ENCODE measurements around the gene PLA2G6.
A peak's percentile ranks its signal among the peaks of the same experiment; 100 is the strongest.

PLA2G6 gene

DNA sequence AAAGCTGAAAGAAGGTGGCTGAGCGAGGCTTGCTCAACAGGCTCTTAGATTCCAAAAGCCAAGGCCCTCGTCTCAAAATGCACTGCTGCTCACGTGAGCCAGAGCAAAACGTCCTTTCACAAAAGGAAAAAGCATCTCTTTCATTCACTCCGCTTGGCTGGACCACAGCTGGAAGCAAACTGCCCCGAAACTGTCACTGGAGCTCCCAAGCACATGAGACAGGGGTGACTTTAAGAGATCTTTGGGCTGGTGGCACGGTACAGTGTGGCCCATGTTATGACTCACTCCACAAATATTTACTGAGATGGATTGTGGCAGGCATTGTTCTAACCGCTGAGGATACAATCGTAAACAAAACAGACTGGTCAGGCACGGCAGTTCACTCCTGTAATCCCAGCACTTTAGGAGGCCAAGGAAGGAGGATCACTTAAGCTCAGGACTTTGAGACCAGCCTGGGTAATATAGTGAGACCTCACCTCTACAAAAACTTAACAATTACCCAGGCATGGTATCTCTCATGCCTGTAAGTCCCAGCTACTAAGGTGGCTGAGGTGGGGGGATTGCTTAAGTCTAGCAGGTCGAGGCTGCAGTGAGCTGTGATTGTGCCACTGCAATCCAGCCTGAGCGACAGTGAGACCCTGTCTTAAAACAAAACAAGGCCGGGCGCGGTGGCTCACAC lies 3.6 kb downstream of the PLA2G6 start (continued):
- TF ChIP-seq, protein P1, sequence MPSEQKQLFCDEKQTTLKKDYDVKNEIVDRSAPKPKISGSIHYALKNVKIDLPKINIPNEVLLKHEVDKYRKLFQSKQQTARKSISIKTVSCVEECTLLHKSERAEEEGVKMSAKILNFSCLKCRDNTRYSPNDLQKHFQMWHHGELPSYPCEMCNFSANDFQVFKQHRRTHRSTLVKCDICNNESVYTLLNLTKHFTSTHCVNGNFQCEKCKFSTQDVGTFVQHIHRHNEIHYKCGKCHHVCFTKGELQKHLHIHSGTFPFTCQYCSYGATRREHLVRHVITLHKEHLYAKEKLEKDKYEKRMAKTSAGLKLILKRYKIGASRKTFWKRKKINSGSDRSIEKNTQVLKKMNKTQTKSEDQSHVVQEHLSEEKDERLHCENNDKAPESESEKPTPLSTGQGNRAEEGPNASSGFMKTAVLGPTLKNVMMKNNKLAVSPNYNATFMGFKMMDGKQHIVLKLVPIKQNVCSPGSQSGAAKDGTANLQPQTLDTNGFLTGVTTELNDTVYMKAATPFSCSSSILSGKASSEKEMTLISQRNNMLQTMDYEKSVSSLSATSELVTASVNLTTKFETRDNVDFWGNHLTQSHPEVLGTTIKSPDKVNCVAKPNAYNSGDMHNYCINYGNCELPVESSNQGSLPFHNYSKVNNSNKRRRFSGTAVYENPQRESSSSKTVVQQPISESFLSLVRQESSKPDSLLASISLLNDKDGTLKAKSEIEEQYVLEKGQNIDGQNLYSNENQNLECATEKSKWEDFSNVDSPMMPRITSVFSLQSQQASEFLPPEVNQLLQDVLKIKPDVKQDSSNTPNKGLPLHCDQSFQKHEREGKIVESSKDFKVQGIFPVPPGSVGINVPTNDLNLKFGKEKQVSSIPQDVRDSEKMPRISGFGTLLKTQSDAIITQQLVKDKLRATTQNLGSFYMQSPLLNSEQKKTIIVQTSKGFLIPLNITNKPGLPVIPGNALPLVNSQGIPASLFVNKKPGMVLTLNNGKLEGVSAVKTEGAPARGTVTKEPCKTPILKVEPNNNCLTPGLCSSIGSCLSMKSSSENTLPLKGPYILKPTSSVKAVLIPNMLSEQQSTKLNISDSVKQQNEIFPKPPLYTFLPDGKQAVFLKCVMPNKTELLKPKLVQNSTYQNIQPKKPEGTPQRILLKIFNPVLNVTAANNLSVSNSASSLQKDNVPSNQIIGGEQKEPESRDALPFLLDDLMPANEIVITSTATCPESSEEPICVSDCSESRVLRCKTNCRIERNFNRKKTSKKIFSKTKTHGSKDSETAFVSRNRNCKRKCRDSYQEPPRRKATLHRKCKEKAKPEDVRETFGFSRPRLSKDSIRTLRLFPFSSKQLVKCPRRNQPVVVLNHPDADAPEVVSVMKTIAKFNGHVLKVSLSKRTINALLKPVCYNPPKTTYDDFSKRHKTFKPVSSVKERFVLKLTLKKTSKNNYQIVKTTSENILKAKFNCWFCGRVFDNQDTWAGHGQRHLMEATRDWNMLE (tag by site-specific recombination; conservative IDR thresholded peaks at IDR 0.05; ENCODE audit: low read depth) = 0 out of 2 replicates have a peak, but pooled peaks have one; percentile 28
- TF ChIP-seq ZNF660 (tag by site-specific recombination; IDR thresholded peaks at IDR 0.05) = no peak
- TF ChIP-seq, protein P2, sequence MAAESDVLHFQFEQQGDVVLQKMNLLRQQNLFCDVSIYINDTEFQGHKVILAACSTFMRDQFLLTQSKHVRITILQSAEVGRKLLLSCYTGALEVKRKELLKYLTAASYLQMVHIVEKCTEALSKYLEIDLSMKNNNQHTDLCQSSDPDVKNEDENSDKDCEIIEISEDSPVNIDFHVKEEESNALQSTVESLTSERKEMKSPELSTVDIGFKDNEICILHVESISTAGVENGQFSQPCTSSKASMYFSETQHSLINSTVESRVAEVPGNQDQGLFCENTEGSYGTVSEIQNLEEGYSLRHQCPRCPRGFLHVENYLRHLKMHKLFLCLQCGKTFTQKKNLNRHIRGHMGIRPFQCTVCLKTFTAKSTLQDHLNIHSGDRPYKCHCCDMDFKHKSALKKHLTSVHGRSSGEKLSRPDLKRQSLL (tag by site-specific recombination; IDR thresholded peaks at IDR 0.05) = no peak
- no peak for TF ChIP-seq ZNF174 (tag by site-specific recombination; IDR thresholded peaks at IDR 0.05)
- no peak for TF ChIP-seq ZNF302 (tag by site-specific recombination; IDR thresholded peaks at IDR 0.05; ENCODE audit: low read depth)
- no peak for TF ChIP-seq ZNF514 (tag by site-specific recombination; IDR thresholded peaks at IDR 0.05)
- no peak for TF ChIP-seq ZNF785 (tag by site-specific recombination; IDR thresholded peaks at IDR 0.05)
- TF ChIP-seq, protein P3, sequence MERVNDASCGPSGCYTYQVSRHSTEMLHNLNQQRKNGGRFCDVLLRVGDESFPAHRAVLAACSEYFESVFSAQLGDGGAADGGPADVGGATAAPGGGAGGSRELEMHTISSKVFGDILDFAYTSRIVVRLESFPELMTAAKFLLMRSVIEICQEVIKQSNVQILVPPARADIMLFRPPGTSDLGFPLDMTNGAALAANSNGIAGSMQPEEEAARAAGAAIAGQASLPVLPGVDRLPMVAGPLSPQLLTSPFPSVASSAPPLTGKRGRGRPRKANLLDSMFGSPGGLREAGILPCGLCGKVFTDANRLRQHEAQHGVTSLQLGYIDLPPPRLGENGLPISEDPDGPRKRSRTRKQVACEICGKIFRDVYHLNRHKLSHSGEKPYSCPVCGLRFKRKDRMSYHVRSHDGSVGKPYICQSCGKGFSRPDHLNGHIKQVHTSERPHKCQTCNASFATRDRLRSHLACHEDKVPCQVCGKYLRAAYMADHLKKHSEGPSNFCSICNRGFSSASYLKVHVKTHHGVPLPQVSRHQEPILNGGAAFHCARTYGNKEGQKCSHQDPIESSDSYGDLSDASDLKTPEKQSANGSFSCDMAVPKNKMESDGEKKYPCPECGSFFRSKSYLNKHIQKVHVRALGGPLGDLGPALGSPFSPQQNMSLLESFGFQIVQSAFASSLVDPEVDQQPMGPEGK (tag by site-specific recombination; IDR thresholded peaks at IDR 0.05) = peak; percentile 60
- TF ChIP-seq, protein P4, sequence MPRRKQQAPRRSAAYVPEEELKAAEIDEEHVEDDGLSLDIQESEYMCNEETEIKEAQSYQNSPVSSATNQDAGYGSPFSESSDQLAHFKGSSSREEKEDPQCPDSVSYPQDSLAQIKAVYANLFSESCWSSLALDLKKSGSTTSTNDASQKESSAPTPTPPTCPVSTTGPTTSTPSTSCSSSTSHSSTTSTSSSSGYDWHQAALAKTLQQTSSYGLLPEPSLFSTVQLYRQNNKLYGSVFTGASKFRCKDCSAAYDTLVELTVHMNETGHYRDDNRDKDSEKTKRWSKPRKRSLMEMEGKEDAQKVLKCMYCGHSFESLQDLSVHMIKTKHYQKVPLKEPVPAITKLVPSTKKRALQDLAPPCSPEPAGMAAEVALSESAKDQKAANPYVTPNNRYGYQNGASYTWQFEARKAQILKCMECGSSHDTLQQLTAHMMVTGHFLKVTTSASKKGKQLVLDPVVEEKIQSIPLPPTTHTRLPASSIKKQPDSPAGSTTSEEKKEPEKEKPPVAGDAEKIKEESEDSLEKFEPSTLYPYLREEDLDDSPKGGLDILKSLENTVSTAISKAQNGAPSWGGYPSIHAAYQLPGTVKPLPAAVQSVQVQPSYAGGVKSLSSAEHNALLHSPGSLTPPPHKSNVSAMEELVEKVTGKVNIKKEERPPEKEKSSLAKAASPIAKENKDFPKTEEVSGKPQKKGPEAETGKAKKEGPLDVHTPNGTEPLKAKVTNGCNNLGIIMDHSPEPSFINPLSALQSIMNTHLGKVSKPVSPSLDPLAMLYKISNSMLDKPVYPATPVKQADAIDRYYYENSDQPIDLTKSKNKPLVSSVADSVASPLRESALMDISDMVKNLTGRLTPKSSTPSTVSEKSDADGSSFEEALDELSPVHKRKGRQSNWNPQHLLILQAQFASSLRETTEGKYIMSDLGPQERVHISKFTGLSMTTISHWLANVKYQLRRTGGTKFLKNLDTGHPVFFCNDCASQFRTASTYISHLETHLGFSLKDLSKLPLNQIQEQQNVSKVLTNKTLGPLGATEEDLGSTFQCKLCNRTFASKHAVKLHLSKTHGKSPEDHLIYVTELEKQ (tag by site-specific recombination; IDR thresholded peaks at IDR 0.05; ENCODE audit: borderline replicate concordance) = peak; percentile 69
- no peak for TF ChIP-seq ZNF184 (tag by site-specific recombination; IDR thresholded peaks at IDR 0.05)
- TF ChIP-seq ZBTB7A (tag by site-specific recombination; IDR thresholded peaks at IDR 0.05; ENCODE audit: low read depth) = no peak
- TF ChIP-seq, protein P5, sequence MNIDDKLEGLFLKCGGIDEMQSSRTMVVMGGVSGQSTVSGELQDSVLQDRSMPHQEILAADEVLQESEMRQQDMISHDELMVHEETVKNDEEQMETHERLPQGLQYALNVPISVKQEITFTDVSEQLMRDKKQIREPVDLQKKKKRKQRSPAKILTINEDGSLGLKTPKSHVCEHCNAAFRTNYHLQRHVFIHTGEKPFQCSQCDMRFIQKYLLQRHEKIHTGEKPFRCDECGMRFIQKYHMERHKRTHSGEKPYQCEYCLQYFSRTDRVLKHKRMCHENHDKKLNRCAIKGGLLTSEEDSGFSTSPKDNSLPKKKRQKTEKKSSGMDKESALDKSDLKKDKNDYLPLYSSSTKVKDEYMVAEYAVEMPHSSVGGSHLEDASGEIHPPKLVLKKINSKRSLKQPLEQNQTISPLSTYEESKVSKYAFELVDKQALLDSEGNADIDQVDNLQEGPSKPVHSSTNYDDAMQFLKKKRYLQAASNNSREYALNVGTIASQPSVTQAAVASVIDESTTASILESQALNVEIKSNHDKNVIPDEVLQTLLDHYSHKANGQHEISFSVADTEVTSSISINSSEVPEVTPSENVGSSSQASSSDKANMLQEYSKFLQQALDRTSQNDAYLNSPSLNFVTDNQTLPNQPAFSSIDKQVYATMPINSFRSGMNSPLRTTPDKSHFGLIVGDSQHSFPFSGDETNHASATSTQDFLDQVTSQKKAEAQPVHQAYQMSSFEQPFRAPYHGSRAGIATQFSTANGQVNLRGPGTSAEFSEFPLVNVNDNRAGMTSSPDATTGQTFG (tag by site-specific recombination; IDR thresholded peaks at IDR 0.05; ENCODE audit: borderline replicate concordance) = no peak
- no peak for TF ChIP-seq ZNF133 (tag by site-specific recombination; IDR thresholded peaks at IDR 0.05)
- no peak for TF ChIP-seq ZBTB1 (tag by site-specific recombination; IDR thresholded peaks at IDR 0.05)
- no peak for TF ChIP-seq ZNF776 (tag by site-specific recombination; IDR thresholded peaks at IDR 0.05; ENCODE audit: borderline replicate concordance)
- no peak for TF ChIP-seq ZNF341 (tag by site-specific recombination; IDR thresholded peaks at IDR 0.05; ENCODE audit: low read depth)
- TF ChIP-seq ZNF311 (tag by site-specific recombination; IDR thresholded peaks at IDR 0.05; ENCODE audit: borderline replicate concordance) = no peak
- TF ChIP-seq REPIN1 (tag by site-specific recombination; IDR thresholded peaks at IDR 0.05; ENCODE audit: low read depth) = no peak
- no peak for TF ChIP-seq ZFP41 (tag by site-specific recombination; IDR thresholded peaks at IDR 0.05; ENCODE audit: borderline replicate concordance)
- TF ChIP-seq ZBTB17 (tag by site-specific recombination; IDR thresholded peaks at IDR 0.05) = peak; percentile 88
- TF ChIP-seq KLF8 (tag by site-specific recombination; IDR thresholded peaks at IDR 0.05) = peak; percentile 68
- no peak for TF ChIP-seq MYNN (tag by site-specific recombination; IDR thresholded peaks at IDR 0.05; ENCODE audit: borderline replicate concordance)
- peak; percentile 55 for TF ChIP-seq OSR2 (tag by site-specific recombination; IDR thresholded peaks at IDR 0.05)
